ENCODE results near the gene RERE. TPM values are rescaled to one million over a fixed set of nuclear protein-coding genes. Genes with fewer than 3 reads are reported as not detected.

The RERE gene
- total RNA-seq, 1 donor = 55.0 TPM

DNA sequence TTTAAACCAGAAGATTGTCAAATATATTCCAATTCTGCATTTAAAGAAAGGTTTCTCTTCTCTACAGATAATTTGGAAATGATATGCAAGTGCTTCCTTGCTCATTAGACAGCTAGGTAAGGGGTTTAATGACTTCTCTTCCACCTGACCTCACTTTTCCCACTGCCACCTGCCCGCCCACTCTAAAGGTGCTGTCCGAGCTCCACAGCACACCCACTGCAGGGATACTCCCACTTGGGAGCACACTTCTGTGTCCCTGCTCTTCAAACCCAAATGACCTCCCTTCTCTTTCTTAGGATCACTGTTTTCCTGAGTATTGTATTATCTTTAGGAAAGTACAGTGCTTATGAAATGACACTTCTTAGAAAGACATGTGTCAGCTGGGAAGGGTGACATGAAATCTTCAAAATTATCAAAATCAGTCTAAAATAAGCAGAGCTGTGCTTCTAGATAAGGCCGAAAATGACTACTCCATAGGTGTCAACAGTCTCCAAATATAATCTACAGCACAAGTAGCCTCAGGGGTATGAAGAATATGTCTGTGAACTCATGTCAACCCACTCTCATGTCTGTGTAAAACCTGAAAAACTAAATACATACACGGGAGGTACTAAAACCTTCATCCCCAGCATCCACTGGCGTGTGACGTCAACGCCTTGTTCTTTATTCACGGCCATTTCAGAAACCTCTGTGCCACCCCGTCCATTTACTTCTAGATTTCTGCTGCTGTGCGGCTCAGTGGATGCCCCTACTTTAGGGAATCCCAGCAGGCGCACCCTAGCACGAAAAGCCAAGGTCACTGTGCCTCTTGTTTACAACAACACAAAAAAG, 428.5 kb downstream of the RERE start:
- Histone ChIP-seq H2AFZ (ENCODE audit: low read length) (no peak overlapping the region), H3K4me3 (ENCODE audit: insufficient read depth, low read length) (no peak overlapping the region), H3K9me3 (ENCODE audit: low read depth, low read length) (no peaks in the 10 kb centered on the region), H3K27ac (ENCODE audit: low read depth, low read length) (no peak overlapping the region), H3K4me2 (ENCODE audit: insufficient read depth, low read length) (no peak overlapping the region), H3K79me2 (ENCODE audit: insufficient read depth, low read length) (peaks cover 93% of the 10 kb centered on the region), H4K20me1 (ENCODE audit: insufficient read depth, low read length) (peaks cover 8% of the 10 kb centered on the region), H3K36me3 (ENCODE audit: insufficient read depth, low read length) (peaks cover 37% of the 10 kb centered on the region), H3K27me3 (ENCODE audit: insufficient read depth, low read length) (no peaks in the 10 kb centered on the region), H3K4me1 (ENCODE audit: insufficient read depth, low read length) (peaks cover 6% of the 10 kb centered on the region)
- TF ChIP-seq, protein P1, sequence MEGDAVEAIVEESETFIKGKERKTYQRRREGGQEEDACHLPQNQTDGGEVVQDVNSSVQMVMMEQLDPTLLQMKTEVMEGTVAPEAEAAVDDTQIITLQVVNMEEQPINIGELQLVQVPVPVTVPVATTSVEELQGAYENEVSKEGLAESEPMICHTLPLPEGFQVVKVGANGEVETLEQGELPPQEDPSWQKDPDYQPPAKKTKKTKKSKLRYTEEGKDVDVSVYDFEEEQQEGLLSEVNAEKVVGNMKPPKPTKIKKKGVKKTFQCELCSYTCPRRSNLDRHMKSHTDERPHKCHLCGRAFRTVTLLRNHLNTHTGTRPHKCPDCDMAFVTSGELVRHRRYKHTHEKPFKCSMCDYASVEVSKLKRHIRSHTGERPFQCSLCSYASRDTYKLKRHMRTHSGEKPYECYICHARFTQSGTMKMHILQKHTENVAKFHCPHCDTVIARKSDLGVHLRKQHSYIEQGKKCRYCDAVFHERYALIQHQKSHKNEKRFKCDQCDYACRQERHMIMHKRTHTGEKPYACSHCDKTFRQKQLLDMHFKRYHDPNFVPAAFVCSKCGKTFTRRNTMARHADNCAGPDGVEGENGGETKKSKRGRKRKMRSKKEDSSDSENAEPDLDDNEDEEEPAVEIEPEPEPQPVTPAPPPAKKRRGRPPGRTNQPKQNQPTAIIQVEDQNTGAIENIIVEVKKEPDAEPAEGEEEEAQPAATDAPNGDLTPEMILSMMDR (IDR thresholded peaks at IDR 0.05; ENCODE audit: extremely low read depth, low read depth, low read length) = no peak
- DNase-seq (ENCODE audit: insufficient read length, low spot score, missing footprints) = no peak

DNA sequence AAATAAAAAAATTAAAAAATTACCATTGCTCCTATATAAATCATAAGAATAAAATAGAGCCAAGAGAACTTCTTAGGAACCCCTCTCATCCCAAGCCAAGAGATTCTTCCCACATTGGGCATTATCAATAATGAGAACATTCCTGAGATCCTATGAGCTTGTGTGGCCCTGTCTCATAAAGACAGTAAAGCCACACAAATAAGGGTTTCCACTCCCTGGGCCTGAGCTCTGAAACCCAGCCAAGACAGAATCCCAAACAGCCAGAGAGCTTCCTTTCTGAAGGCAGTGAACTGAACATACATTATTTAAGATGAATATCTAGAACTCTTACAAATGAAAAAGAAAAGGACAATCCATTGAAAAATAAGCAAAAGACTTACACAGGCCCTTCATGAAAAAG, 431.2 kb downstream of the RERE start:
- Histone ChIP-seq H3K27me3 (ENCODE audit: insufficient read depth, low read length) (no peaks in the 10 kb centered on the region), H3K36me3 (ENCODE audit: insufficient read depth, low read length) (peaks cover 35% of the 10 kb centered on the region), H4K20me1 (ENCODE audit: insufficient read depth, low read length) (peaks cover 17% of the 10 kb centered on the region), H3K4me1 (ENCODE audit: insufficient read depth, low read length) (no peaks in the 10 kb centered on the region), H3K79me2 (ENCODE audit: insufficient read depth, low read length) (peaks cover 91% of the 10 kb centered on the region), H3K4me3 (ENCODE audit: insufficient read depth, low read length) (no peak overlapping the region), H3K27ac (ENCODE audit: low read depth, low read length) (peak overlapping the region; percentile 13), H3K9me3 (ENCODE audit: low read depth, low read length) (no peaks in the 10 kb centered on the region), H2AFZ (ENCODE audit: low read length) (no peak overlapping the region), H3K4me2 (ENCODE audit: insufficient read depth, low read length) (no peak overlapping the region)
- TF ChIP-seq, protein P1 (IDR thresholded peaks at IDR 0.05; ENCODE audit: extremely low read depth, low read depth, low read length) = no peak
- no peak for DNase-seq (ENCODE audit: insufficient read length, low spot score, missing footprints)

DNA sequence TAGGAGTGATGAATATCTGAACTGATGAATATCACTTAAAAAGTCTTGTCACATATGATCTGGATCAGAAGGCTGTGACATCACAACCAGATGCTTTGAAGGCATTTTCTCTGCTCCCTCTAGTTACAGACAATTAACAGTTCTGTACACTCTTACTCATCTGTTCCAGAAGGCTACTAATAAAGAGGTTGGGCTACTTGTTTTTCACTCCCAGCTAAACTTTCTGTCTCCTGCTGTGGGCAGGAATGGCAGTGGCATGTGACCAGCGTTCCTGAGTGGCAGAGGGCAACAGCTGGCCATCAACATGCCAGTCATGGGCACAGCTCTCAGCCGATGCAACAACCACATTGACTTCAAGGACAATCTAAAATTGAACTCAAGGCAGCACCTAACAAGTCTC, 432.9 kb downstream of the RERE start:
- no peaks in the 10 kb centered on the region for H3K9me3 ChIP-seq (ENCODE audit: low read depth, low read length)
- no peaks in the 10 kb centered on the region for H3K4me1 ChIP-seq (ENCODE audit: insufficient read depth, low read length)
- DNase-seq (ENCODE audit: insufficient read length, low spot score, missing footprints) = no peak
- H3K4me2 ChIP-seq (ENCODE audit: insufficient read depth, low read length) = no peak overlapping the region
- H4K20me1 ChIP-seq (ENCODE audit: insufficient read depth, low read length) = peaks cover 26% of the 10 kb centered on the region
- H3K27ac ChIP-seq (ENCODE audit: low read depth, low read length) = peak overlapping the region; percentile 34
- peaks cover 31% of the 10 kb centered on the region for H3K36me3 ChIP-seq (ENCODE audit: insufficient read depth, low read length)
- no peak overlapping the region for H3K4me3 ChIP-seq (ENCODE audit: insufficient read depth, low read length)
- no peaks in the 10 kb centered on the region for H3K27me3 ChIP-seq (ENCODE audit: insufficient read depth, low read length)
- TF ChIP-seq, protein P1 (IDR thresholded peaks at IDR 0.05; ENCODE audit: extremely low read depth, low read depth, low read length) = no peak
- H3K79me2 ChIP-seq (ENCODE audit: insufficient read depth, low read length) = peaks cover 91% of the 10 kb centered on the region
- H2AFZ ChIP-seq (ENCODE audit: low read length) = no peak overlapping the region

DNA sequence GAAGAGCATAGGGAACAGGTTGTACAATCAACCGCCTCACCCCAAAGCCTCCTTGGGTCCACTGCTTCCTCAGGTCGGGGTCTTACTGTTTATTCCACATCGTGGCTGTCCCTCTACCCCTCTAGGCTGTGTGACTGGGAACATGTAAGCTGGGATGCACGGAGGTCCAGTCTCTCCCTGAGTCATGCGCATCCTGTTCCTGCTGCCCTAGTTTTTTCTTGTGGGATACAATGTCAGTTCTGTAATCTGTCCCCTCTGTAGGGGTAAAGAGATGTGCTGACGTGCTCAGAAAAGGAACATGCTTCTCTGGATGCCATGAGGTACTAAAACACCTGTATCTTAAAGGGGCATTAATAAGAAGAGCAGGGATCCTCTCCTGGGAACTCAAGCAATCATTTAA, 433.4 kb downstream of the RERE start:
- TF ChIP-seq, protein P1 (IDR thresholded peaks at IDR 0.05; ENCODE audit: extremely low read depth, low read depth, low read length) = no peak
- Histone ChIP-seq H3K9me3 (ENCODE audit: low read depth, low read length) (no peaks in the 10 kb centered on the region), H3K79me2 (ENCODE audit: insufficient read depth, low read length) (peaks cover 91% of the 10 kb centered on the region), H3K27ac (ENCODE audit: low read depth, low read length) (peak overlapping the region; percentile 34), H3K27me3 (ENCODE audit: insufficient read depth, low read length) (no peaks in the 10 kb centered on the region), H2AFZ (ENCODE audit: low read length) (no peak overlapping the region), H3K4me1 (ENCODE audit: insufficient read depth, low read length) (no peaks in the 10 kb centered on the region), H4K20me1 (ENCODE audit: insufficient read depth, low read length) (peaks cover 26% of the 10 kb centered on the region), H3K4me2 (ENCODE audit: insufficient read depth, low read length) (no peak overlapping the region), H3K4me3 (ENCODE audit: insufficient read depth, low read length) (no peak overlapping the region), H3K36me3 (ENCODE audit: insufficient read depth, low read length) (peaks cover 28% of the 10 kb centered on the region)
- no peak for DNase-seq (ENCODE audit: insufficient read length, low spot score, missing footprints)

Measured in osteoblast (primary cell).